Activated T-cell treated with anti-CD3 and anti-CD28 coated beads, Interleukin-2, amount 50 U/mL, for 1 hour (primary cell): ENCODE data around the gene MADD.

Source experiments
- DNase-seq: peaks from one replicate; pipeline ENCODE4 v3.0.0-alpha.2; 2020

The MADD gene

GRCh38 chr11:47360341-47360740 is 90.4 kb downstream of the MADD start:
- no peak for DNase-seq

GRCh38 chr11:47361419-47361818 is 91.5 kb downstream of the MADD start:
- no peak for DNase-seq

- no peak for DNase-seq
Observed at GRCh38 chr11:47366020-47366490, 96.1 kb downstream of the MADD start.

- DNase-seq = no peak
Observed at GRCh38 chr11:47369676-47370075, 99.7 kb downstream of the MADD start.

GRCh38 chr11:47372422-47372821 is 102.5 kb downstream of the MADD start:
- DNase-seq = no peak

GRCh38 chr11:47373876-47374719 is 104.2 kb downstream of the MADD start:
- peak; percentile 87 for DNase-seq

GRCh38 chr11:47374720-47375019 is 104.7 kb downstream of the MADD start:
- no peak for DNase-seq

- no peak for DNase-seq
Observed at GRCh38 chr11:47375020-47375419, 105.1 kb downstream of the MADD start.

- DNase-seq = no peak
Observed at GRCh38 chr11:47375546-47376085, 105.7 kb downstream of the MADD start.

GRCh38 chr11:47376107-47376524 is 106.2 kb downstream of the MADD start:
- DNase-seq = no peak

- DNase-seq = no peak
Observed at GRCh38 chr11:47376525-47377371, 106.8 kb downstream of the MADD start.

GRCh38 chr11:47377571-47378009 is 107.7 kb downstream of the MADD start:
- DNase-seq = no peak

GRCh38 chr11:47378010-47378835 is 108.3 kb downstream of the MADD start, which contains the start of gene SPI1:
TSS of gene SPI1 (minus strand) at chr11:47378547. CDS start at chr11:47378353, 194 bp downstream.
- no peak for DNase-seq

- no peak for DNase-seq
Observed at GRCh38 chr11:47378836-47379170, 108.9 kb downstream of the MADD start.

GRCh38 chr11:47379317-47379716 is 109.4 kb downstream of the MADD start:
- DNase-seq = no peak
